DND-41 (cell line): ENCODE data around the gene MAPK8IP1.

Source experiments
- ATAC-seq: fragments of 200-7000 bp; cut with Tn5 transposase; 3 replicates; pipeline ENCODE4 v1.9.1; 2021; ENCODE audit warnings: low read depth; ENCODE audit not compliant: insufficient read depth
- DNase-seq: peaks from one replicate; pipeline ENCODE4 v3.0.0-alpha.2; 2020
- H2AFZ ChIP-seq: 2 replicates; pipeline ENCODE4 v1.6.0; 2012; ENCODE audit warnings: low read depth, low read length
- H3K27ac ChIP-seq: 2 replicates; pipeline ENCODE4 v1.5.1; 2012; ENCODE audit warnings: low read length, inconsistent platforms
- H3K27me3 ChIP-seq: fragments of 200-600 bp; sonication (generic); 2 replicates; pipeline ENCODE4 v1.6.0; 2012; ENCODE audit warnings: low read length, mild to moderate bottlenecking, inconsistent platforms; ENCODE audit not compliant: insufficient read depth, poor library complexity
- H3K36me3 ChIP-seq: 2 replicates; pipeline ENCODE4 v1.5.1; 2012; ENCODE audit warnings: low read length, inconsistent platforms; ENCODE audit not compliant: insufficient read depth
- H3K4me1 ChIP-seq: 2 replicates; pipeline ENCODE4 v1.5.1; 2012; ENCODE audit warnings: mild to moderate bottlenecking, low read length; ENCODE audit not compliant: insufficient read depth
- H3K4me2 ChIP-seq: 2 replicates; pipeline ENCODE4 v1.6.0; 2012; ENCODE audit warnings: mild to moderate bottlenecking, moderate library complexity, low read length, inconsistent platforms; ENCODE audit not compliant: insufficient read depth
- H3K4me3 ChIP-seq, 2 experiments: fragments of 200-600 bp in 1 of 2; shearing (Covaris generic) in 1 of 2; 2 replicates each; pipeline ENCODE4 v1.5.1; 2012 to 2016; ENCODE audit warnings: inconsistent platforms in 2 of 2, low read length in 2 of 2, mild to moderate bottlenecking in 2 of 2, low read depth in 1 of 2, moderate library complexity in 1 of 2
- H3K79me2 ChIP-seq: 2 replicates; pipeline ENCODE4 v1.6.0; 2012; ENCODE audit warnings: low read length, inconsistent platforms; ENCODE audit not compliant: insufficient read depth
- H3K9ac ChIP-seq: 2 replicates; pipeline ENCODE4 v1.6.0; 2012; ENCODE audit warnings: low read depth, mild to moderate bottlenecking, inconsistent platforms, low read length, moderate library complexity
- H3K9me3 ChIP-seq: 2 replicates; pipeline ENCODE4 v1.5.1; 2012; ENCODE audit warnings: low read length, moderate library complexity, mild to moderate bottlenecking, inconsistent platforms; ENCODE audit not compliant: insufficient read depth, severe bottlenecking
- H4K20me1 ChIP-seq: 2 replicates; pipeline ENCODE4 v1.6.0; 2012; ENCODE audit warnings: low read length; ENCODE audit not compliant: insufficient read depth
- CTCF ChIP-seq: IDR thresholded peaks from 2 replicates; pipeline ENCODE4 v1.5.1; 2012; ENCODE audit warnings: borderline replicate concordance, low read length, moderate library complexity, mild to moderate bottlenecking; ENCODE audit not compliant: poor library complexity, severe bottlenecking; ENCODE audit errors: extremely low read depth
- EZH2 ChIP-seq: IDR thresholded peaks from 3 replicates; pipeline ENCODE4 v1.6.1; 2012; ENCODE audit warnings: borderline replicate concordance, low read depth, mild to moderate bottlenecking, moderate library complexity, low read length, inconsistent platforms; ENCODE audit not compliant: severe bottlenecking

Gene MAPK8IP1

DNA sequence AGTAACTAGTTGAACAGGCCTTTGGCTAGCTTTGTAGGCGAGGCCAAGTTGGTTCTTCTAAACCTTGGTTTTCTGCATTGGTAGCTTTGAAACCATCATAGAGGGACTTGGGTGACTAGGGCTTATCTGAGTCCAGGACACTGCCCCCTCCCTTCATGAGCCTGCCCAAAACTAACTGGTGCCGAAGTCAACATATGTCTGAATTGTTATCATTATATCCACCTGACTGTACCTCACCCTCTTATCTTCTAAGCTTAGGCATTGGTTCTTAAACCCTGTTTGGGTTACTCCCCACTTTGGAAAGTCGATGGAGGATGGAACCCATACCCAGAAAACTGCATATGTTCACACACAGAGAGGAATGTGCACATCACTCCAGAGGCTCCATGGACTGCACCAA lies 7.6 kb upstream of the MAPK8IP1 start:
- no peaks in the 10 kb centered on the region for H3K4me1 ChIP-seq
- peaks cover 52% of the 10 kb centered on the region for H3K36me3 ChIP-seq
- H2AFZ ChIP-seq = no peak overlapping the region
- H3K4me2 ChIP-seq = no peak overlapping the region
- H3K27ac ChIP-seq = no peak overlapping the region
- no peaks in the 10 kb centered on the region for H3K9me3 ChIP-seq
- ATAC-seq (no peak), DNase-seq (no peak)
- no peaks in the 10 kb centered on the region for H3K79me2 ChIP-seq
- H3K27me3 ChIP-seq = no peaks in the 10 kb centered on the region
- TF ChIP-seq EZH2 (no peak), CTCF (no peak)
- H3K4me3 ChIP-seq = no peak overlapping the region
- H4K20me1 ChIP-seq = peaks cover 9% of the 10 kb centered on the region; the same call in 1 of the 2 replicates
- H3K9ac ChIP-seq = no peak overlapping the region

DNA sequence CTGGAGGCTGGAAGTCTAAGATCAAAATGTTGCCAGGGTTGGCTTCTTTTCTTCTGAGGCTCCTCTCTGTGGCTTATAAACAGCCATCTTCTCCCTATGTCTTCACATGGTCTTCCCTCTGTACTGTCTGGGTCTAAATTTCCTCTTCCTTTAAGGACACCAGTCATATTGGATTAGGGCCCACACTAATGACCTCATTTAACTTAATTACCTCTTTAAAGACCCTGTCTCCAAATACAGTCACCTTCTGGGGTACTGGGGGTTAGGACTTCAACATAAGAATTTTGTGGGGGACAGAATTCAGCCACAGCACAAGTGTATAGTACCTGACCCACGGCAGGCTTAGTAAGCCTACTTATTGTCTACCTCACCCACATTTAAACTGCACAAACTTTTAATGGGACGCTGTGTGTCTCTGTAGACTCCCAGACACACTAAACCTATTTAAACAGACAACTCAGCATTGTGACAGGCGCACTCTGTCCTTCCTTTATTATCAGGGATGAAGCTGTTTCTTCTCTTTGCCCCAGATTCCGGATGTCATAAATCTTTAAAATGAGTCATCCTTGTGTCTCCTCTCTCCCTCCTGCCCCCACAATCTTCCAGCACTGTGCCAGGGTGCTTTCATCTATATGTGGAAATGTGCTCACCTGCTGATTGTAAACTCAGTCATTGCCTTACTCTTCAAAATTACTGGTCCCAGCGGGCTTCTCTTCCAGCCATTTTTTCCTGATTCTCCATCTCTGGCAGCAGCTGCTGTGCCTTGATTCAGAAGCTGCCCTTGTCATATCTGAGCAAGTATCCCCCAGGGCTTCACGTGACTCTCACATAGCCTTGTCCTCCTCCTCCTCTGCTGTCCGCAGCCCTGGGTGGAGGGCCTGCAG lies 5.4 kb upstream of the MAPK8IP1 start:
- peaks cover 25% of the 10 kb centered on the region for H4K20me1 ChIP-seq
- no peak overlapping the region for H2AFZ ChIP-seq
- H3K4me1 ChIP-seq = peaks cover 3% of the 10 kb centered on the region
- ATAC-seq (no peak), DNase-seq (no peak)
- TF ChIP-seq CTCF (no peak), EZH2 (no peak)
- no peaks in the 10 kb centered on the region for H3K27me3 ChIP-seq
- no peak overlapping the region for H3K27ac ChIP-seq
- no peak overlapping the region for H3K9ac ChIP-seq
- H3K4me3 ChIP-seq = no peak overlapping the region
- peaks cover 43% of the 10 kb centered on the region for H3K36me3 ChIP-seq
- H3K79me2 ChIP-seq = no peaks in the 10 kb centered on the region
- H3K4me2 ChIP-seq = no peak overlapping the region
- no peaks in the 10 kb centered on the region for H3K9me3 ChIP-seq

- Histone ChIP-seq H3K4me1 (peaks cover 9% of the 10 kb centered on the region), H3K4me2 (no peak overlapping the region), H3K4me3 (no peak overlapping the region), H3K36me3 (peaks cover 43% of the 10 kb centered on the region), H3K9me3 (no peaks in the 10 kb centered on the region), H3K79me2 (no peaks in the 10 kb centered on the region), H4K20me1 (peaks cover 27% of the 10 kb centered on the region), H3K9ac (no peak overlapping the region), H3K27me3 (no peaks in the 10 kb centered on the region), H2AFZ (no peak overlapping the region), H3K27ac (no peak overlapping the region)
- DNase-seq (no peak), ATAC-seq (no peak)
- TF ChIP-seq EZH2 (no peak), CTCF (no peak)
These were observed 4.5 kb upstream of the MAPK8IP1 start for GRCh38 chr11:45880772-45881570.
